ENCODE data around the gene ST8SIA2.

- TF ChIP-seq EZH2phosphoT487 (IDR thresholded peaks at IDR 0.05; ENCODE audit: borderline replicate concordance) = no peak
- TF ChIP-seq, protein P1, sequence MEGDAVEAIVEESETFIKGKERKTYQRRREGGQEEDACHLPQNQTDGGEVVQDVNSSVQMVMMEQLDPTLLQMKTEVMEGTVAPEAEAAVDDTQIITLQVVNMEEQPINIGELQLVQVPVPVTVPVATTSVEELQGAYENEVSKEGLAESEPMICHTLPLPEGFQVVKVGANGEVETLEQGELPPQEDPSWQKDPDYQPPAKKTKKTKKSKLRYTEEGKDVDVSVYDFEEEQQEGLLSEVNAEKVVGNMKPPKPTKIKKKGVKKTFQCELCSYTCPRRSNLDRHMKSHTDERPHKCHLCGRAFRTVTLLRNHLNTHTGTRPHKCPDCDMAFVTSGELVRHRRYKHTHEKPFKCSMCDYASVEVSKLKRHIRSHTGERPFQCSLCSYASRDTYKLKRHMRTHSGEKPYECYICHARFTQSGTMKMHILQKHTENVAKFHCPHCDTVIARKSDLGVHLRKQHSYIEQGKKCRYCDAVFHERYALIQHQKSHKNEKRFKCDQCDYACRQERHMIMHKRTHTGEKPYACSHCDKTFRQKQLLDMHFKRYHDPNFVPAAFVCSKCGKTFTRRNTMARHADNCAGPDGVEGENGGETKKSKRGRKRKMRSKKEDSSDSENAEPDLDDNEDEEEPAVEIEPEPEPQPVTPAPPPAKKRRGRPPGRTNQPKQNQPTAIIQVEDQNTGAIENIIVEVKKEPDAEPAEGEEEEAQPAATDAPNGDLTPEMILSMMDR (conservative IDR thresholded peaks at IDR 0.05; ENCODE audit: low read length) = no peak
Measured at GRCh38 chr15:92410537-92410936, 16.9 kb downstream of the ST8SIA2 start.

Measured in Loucy (cell line).